GM23338 (cell line): Measurements from ENCODE around the gene RAB20. TPM values are rescaled to one million over a fixed set of nuclear protein-coding genes. Genes with fewer than 3 reads are reported as not detected.
"Not testable (repeated sequence)": the region's sequence is repeated elsewhere in the genome, so short reads cannot be mapped to it uniquely, and the experiment has no call there.

Experiments
- ATAC-seq: fragments of 200-7000 bp; cut with Tn5 transposase; 3 replicates; pipeline ENCODE4 v1.9.1; 2020
- DNase-seq: peaks from one replicate; pipeline ENCODE4 v3.0.0-alpha.2; 2015; ENCODE audit warnings: low spot score
- H2AFZ ChIP-seq: fragments of 200-600 bp; sonication (generic); 2 replicates; pipeline ENCODE4 v1.8.0; 2016; ENCODE audit warnings: antibody characterized with exemption, mild to moderate bottlenecking, moderate library complexity
- H3F3A ChIP-seq: fragments of 200-600 bp; sonication (generic); replicated peaks from 2 replicates; pipeline ENCODE4 v1.8.0; 2017; ENCODE audit warnings: antibody characterized with exemption, mixed run types, low read depth
- H3K27ac ChIP-seq: fragments of 200-600 bp; sonication (generic); 2 replicates; pipeline ENCODE4 v1.6.1; 2016; ENCODE audit warnings: low read depth
- H3K27me3 ChIP-seq: fragments of 200-600 bp; sonication (generic); 2 replicates; pipeline ENCODE4 v1.8.0; 2016; ENCODE audit warnings: mild to moderate bottlenecking, mixed run types, moderate library complexity; ENCODE audit not compliant: insufficient read depth
- H3K36me3 ChIP-seq: fragments of 200-600 bp; sonication (generic); 2 replicates; pipeline ENCODE4 v1.8.0; 2016; ENCODE audit warnings: mild to moderate bottlenecking; ENCODE audit not compliant: insufficient read depth
- H3K4me1 ChIP-seq: fragments of 200-600 bp; sonication (generic); 2 replicates; pipeline ENCODE4 v1.8.0; 2016; ENCODE audit warnings: mild to moderate bottlenecking, moderate library complexity; ENCODE audit not compliant: insufficient read depth
- H3K4me2 ChIP-seq: fragments of 200-600 bp; sonication (generic); 2 replicates; pipeline ENCODE4 v1.7.1; 2017; ENCODE audit warnings: mixed run types
- H3K4me3 ChIP-seq: fragments of 200-600 bp; sonication (generic); 2 replicates; pipeline ENCODE4 v1.6.1; 2016; ENCODE audit warnings: mixed run types
- H3K79me2 ChIP-seq: fragments of 200-600 bp; sonication (generic); replicated peaks from 2 replicates; pipeline ENCODE4 v1.8.0; 2017; ENCODE audit warnings: mild to moderate bottlenecking; ENCODE audit not compliant: insufficient read depth
- H3K9me2 ChIP-seq: fragments of 200-600 bp; sonication (generic); 2 replicates; pipeline ENCODE4 v1.8.0; 2017; ENCODE audit not compliant: insufficient read depth
- H4K20me1 ChIP-seq: fragments of 200-600 bp; sonication (generic); replicated peaks from 2 replicates; pipeline ENCODE4 v1.8.0; 2017; ENCODE audit warnings: mild to moderate bottlenecking; ENCODE audit not compliant: insufficient read depth
- H3K27ac Mint-ChIP-seq: 2 replicates; pipeline ENCODE4 v1.8.0; 2020; ENCODE audit warnings: inconsistent platforms, mild to moderate bottlenecking, moderate library complexity, mixed read lengths
- H3K27me3 Mint-ChIP-seq: 3 replicates; pipeline ENCODE4 v1.8.0; 2022; ENCODE audit warnings: low read depth, mild to moderate bottlenecking, moderate library complexity, mixed read lengths, inconsistent platforms; ENCODE audit not compliant: insufficient read depth, poor library complexity
- H3K36me3 Mint-ChIP-seq: 3 replicates; pipeline ENCODE4 v1.8.0; 2021; ENCODE audit warnings: low read depth, mild to moderate bottlenecking, inconsistent platforms, moderate library complexity, mixed read lengths
- H3K4me1 Mint-ChIP-seq: 3 replicates; pipeline ENCODE4 v1.8.0; 2020; ENCODE audit warnings: mild to moderate bottlenecking, inconsistent platforms, mixed read lengths
- H3K4me3 Mint-ChIP-seq: 3 replicates; pipeline ENCODE4 v1.8.0; 2021; ENCODE audit warnings: moderate library complexity, mild to moderate bottlenecking, inconsistent platforms, mixed read lengths
- H3K9me3 Mint-ChIP-seq: 3 replicates; pipeline ENCODE4 v1.8.0; 2020; ENCODE audit warnings: moderate library complexity, mild to moderate bottlenecking, inconsistent platforms, mixed read lengths
- CREB1 ChIP-seq: fragments of 250-450 bp; sonication (Bioruptor Pico); IDR thresholded peaks from 2 replicates; pipeline ENCODE4 v1.5.0; 2020; ENCODE audit warnings: low read depth, mild to moderate bottlenecking, moderate library complexity
- CTCF ChIP-seq, 2 experiments: fragments of 200-600 bp in 1 of 2; sonication (generic) in 1 of 2; conservative IDR thresholded peaks; 2 replicates each; pipeline versions ENCODE4 v1.5.1 to v1.6.1; 2016 to 2017; ENCODE audit warnings: antibody characterized with exemption in 2 of 2, low read depth in 2 of 2, mild to moderate bottlenecking in 2 of 2, moderate library complexity in 1 of 2
- NANOG ChIP-seq: IDR thresholded peaks from 2 replicates; pipeline ENCODE4 v1.6.1; 2016; ENCODE audit warnings: antibody characterized with exemption, borderline replicate concordance
- POLR2AphosphoS5 ChIP-seq: IDR thresholded peaks from 2 replicates; pipeline ENCODE4 v1.6.1; 2016; ENCODE audit warnings: antibody characterized with exemption, low read depth
- ZNF462 ChIP-seq: fragments of 250-450 bp; sonication (Bioruptor Pico); IDR thresholded peaks from 2 replicates; pipeline ENCODE4 v1.5.0; 2020; ENCODE audit warnings: mild to moderate bottlenecking, moderate library complexity
- polyA plus RNA-seq: library from polyadenylated mRNA; unstranded; fragments of >200 nt; fragmentation: Nextera tagmentation; extraction: Ambion mirVana; gene quantifications from 2 replicates; pipeline ENCODE4 v1.2.1, GENCODE V29; 2016
- total RNA-seq: library from RNA; depleted of rRNA; stranded (reverse); fragments of >200 nt; shearing (Covaris generic); gene quantifications from 2 replicates; pipeline ENCODE4 v1.2.3, GENCODE V29; 2014

Gene RAB20
- total and polyA plus RNA-seq, 2 experiments from 2014 or later: 12.3 to 26.6 TPM

GRCh38 chr13:110607675-110608224 is 46.2 kb upstream of the RAB20 start:
- H3K27me3 Mint-ChIP-seq: peaks cover 16% of the 10 kb centered on the region
- H3K9me3 Mint-ChIP-seq: peaks cover 18% of the 10 kb centered on the region
- no peak overlapping the region for H3K4me3 ChIP-seq
- no peak overlapping the region for H3K27ac ChIP-seq
- TF ChIP-seq CTCF (conservative IDR thresholded peaks at IDR 0.05; ENCODE audit: low read depth in 2 of 2): no peak
- TF ChIP-seq POLR2AphosphoS5: no peak
- no peak for TF ChIP-seq NANOG
- no peak for TF ChIP-seq CREB1 (CRISPR knock-in tag)
- TF ChIP-seq ZNF462 (CRISPR knock-in tag): no peak
- H3K4me1 ChIP-seq: peaks cover 15% of the 10 kb centered on the region
- DNase-seq (no peak), ATAC-seq (no peak)
- no peaks in the 10 kb centered on the region for H3K79me2 ChIP-seq
- no peak overlapping the region for H3K4me3 Mint-ChIP-seq
- H3K9me2 ChIP-seq: no peaks in the 10 kb centered on the region
- no peaks in the 10 kb centered on the region for H3F3A ChIP-seq
- H2AFZ ChIP-seq: no peak overlapping the region
- no peaks in the 10 kb centered on the region for H3K36me3 ChIP-seq
- H3K36me3 Mint-ChIP-seq: peaks cover 7% of the 10 kb centered on the region
- H3K4me1 Mint-ChIP-seq: peaks cover 11% of the 10 kb centered on the region
- H3K27me3 ChIP-seq: no peaks in the 10 kb centered on the region
- no peaks in the 10 kb centered on the region for H4K20me1 ChIP-seq
- no peak overlapping the region for H3K27ac Mint-ChIP-seq
- H3K4me2 ChIP-seq: no peak overlapping the region

GRCh38 chr13:110606281-110606680 is 44.8 kb upstream of the RAB20 start:
- not testable (repeated sequence) for H3K9me2 ChIP-seq, H3K36me3 ChIP-seq, H3K27ac ChIP-seq, H3K36me3 Mint-ChIP-seq, H3K27me3 Mint-ChIP-seq, H4K20me1 ChIP-seq, H3F3A ChIP-seq, H3K4me2 ChIP-seq, H3K4me3 ChIP-seq, DNase-seq, H2AFZ ChIP-seq, ATAC-seq, H3K27me3 ChIP-seq, H3K27ac Mint-ChIP-seq, H3K4me3 Mint-ChIP-seq, H3K79me2 ChIP-seq
- H3K4me1 ChIP-seq: peaks cover 11% of the 10 kb centered on the region
- Mint-ChIP-seq H3K9me3 (peaks cover 18% of the 10 kb centered on the region), H3K4me1 (peaks cover 11% of the 10 kb centered on the region)
